ENCODE data around the gene MAPK1IP1L.
"Not testable (repeated sequence)": the region's sequence is repeated elsewhere in the genome, so short reads cannot be mapped to it uniquely, and the experiment has no call there.

Gene MAPK1IP1L

DNA sequence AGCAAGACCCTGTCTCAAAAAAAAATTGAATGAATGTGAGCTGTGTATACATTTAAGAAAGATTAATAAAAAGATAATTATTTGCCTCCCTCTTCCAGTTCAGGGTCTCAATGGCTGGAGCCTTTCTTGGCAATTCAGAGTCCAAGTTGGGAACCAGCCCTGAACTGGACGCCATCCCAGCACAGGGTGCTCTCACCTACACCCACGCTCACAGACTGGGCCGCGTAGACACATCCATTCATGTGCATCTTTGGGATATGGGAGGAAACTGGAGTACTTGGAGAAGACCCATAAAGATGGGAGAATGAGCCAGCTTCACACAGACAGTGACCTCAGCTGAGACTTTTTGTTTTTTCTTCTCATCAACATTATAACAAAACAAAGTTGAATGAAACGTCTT, 6.5 kb downstream of the MAPK1IP1L start:
- DNase-seq, result no peak

DNA sequence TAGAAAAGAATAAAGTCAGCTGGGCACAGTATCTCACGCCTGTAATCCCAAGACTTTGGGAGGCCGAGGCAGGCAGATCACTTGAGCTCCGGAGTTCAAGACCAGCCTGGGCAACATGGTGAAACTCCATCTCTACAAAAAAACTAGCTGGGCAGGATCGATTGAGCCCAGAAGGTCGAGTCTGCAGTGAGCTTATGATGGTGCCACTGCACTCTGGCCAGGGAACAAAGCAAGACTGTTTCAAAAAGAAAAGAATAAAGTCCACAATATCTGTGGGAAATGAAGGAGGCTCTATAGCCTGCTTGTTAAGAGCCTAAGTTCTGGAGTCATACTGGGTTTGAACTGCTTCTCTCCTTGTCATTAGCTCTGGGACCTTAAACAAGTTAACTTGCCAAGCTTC, 7.9 kb downstream of the MAPK1IP1L start:
- DNase-seq, result no peak

DNA sequence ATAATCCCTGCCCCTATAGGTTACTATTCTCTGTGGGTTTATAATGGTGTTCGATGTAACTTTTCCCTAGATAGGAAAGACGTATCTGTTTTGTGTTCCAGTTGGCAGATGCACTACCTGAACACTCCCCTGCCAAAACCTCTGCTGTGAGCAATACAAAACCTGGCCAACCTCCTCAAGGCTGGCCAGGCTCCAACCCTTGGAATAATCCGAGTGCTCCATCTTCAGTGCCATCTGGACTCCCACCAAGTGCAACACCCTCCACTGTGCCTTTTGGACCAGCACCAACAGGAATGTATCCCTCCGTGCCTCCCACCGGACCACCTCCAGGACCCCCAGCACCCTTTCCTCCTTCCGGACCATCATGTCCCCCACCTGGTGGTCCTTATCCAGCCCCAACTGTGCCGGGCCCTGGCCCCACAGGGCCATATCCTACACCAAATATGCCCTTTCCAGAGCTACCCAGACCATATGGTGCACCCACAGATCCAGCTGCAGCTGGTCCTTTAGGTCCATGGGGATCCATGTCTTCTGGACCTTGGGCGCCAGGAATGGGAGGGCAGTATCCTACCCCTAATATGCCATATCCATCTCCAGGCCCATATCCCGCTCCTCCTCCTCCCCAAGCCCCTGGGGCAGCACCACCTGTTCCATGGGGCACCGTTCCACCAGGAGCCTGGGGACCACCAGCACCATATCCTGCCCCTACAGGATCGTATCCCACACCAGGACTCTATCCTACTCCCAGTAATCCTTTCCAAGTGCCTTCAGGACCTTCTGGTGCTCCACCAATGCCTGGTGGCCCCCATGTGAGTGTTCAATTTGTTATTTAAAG, 11.3 kb downstream of the MAPK1IP1L start:
- no peak for DNase-seq

DNA sequence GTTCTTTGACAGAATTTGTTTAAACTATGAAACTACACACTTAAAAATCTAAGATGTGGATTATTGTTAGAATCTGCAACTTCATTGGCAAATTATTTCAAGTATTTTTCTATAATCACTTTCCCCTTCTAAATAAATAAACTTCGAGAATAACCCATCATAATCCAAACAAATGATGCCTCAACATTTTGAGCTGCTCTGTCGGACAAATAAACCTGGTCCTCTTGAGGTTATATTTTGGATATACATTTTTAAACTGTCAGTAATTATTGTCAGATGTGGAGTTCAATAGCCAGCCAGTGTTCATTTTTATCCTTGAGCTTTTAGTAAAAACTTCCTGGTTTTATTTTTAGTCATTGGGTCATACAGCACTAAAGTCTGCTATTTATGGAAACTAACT, 13.4 kb downstream of the MAPK1IP1L start:
- not testable (repeated sequence) for DNase-seq

DNA sequence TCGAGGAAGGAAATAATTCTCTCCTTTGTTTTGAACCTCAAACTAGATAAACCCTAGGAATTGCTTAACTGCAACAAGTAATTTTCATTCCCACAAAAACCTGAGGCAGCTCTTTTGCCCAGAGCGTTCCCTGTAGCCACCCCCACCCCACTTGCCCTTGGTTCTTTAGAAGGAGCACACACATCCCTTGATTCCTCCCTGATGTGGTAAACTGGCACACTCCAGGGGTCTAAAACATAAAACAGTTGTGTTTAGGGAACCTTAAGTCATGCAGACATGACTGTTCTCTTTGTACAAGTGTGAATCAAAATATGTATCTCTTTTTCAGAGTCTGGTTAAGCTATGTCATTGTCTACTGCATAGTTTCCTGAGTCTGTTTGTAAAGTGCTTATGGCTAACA, 14.0 kb downstream of the MAPK1IP1L start:
- DNase-seq, result no peak

DNA sequence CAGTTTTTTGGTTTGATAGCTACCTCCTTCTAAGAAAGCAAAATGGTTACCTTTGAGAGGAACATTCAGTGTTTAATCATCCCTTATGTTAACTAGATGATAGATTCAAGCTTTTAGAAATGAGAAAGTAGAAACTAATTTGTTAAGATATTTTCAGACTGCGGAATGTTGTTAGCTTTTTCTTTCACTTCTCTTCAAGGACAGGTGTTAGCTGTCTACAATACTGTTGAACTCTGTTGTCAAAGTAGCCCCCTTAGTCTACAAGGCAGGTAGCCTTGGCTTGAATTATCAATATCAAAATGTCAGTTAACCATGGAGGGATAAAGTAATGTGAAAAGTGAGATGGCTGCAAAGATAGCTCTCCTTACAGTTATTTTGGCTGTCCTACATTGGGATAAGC, 14.8 kb downstream of the MAPK1IP1L start:
- no peak for DNase-seq

DNA sequence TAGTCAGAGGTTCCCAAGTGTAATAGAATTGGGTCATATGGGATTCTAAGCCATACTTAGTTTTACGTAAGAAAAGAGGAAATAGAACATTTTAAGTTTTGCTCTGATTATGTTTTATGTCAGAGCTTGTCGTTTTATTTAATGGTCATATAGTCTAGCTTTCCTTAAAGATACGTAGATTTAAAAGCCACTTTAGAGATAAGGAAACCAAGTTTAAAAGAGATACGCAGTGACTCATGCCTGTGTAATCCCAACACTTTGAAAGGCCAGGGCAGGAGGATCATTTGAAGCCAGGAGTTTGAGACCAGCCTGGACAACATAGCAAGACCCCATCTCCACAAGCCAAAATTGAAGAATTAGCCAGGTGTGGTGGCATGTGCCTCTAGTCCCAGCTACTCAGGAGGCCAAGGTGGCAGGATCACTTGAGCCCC, 19.5 kb downstream of the MAPK1IP1L start:
- no peak for DNase-seq

DNA sequence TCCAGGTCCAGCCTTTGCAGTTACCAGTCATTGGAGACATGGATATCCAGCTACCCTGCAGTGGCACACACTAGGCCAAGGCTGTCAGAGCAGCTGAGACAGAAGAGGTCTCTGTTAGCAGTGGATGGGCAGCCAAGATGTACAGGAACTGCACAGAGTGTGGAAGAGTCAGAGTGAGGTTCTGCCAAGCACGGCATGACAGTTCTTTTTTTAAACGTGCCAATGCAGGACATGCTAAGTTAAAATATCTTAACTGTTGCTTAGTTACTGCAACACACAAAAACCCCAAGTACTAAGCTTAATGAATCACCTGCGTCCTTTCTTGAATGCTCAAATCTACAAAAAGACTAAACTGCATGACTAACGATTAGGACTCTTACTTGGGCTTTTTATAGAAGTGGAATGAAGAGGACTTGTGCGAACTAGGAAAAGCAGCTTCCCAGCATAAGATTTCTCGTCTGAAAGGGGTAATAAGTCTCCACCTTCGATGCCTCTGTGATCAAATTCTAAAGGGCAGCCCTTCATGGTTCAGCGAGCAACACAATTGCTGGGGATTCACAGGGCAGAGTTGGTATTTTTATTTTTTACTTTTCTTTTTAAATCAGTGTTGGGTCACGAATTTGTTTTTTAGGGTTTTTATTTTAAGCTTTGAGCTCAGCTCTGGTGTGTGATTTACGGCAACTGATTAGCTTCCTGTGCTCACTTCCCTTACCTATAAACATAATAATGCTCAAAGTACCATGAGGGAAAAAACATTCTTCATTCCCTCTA, 20.6 kb downstream of the MAPK1IP1L start:
- no peak for DNase-seq

DNA sequence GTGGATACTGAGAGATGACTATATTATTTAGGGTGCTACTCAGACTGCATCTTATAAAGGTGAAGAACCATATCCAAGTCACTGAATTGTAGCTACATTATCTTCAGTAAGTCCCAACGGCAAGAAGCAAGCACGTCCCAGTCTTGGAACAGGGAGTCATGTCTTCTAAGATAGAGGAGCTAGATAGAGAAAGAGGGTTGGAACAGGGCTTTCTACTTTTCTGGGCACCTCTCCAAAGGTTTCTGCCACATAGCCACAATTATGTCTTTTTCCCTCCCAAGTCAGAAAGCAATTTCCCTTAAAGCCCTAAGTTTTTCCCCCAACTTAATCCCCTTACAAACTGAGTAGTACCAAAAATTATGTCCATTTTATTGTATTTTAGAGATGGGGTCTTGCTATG, 22.4 kb downstream of the MAPK1IP1L start:
- no peak for DNase-seq

DNA sequence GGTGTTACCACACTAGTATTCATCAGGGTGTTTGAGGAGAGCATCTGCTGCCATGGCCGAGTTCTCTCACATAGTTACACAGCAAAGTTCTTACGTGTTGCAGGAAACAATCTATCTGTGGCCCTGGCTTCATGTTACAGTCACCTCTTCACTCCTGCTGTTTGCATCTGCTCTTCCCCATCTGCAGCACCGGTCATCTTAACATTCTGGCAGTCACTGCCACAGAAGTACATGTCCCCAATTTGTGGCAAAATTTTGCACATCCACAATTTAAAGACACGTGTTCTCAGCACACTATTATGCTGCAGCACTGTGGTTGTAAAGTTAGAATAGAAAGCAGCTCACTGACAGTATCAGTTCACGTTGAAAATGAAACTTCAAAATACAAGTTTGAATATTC, 23.2 kb downstream of the MAPK1IP1L start:
- no peak for DNase-seq

DNA sequence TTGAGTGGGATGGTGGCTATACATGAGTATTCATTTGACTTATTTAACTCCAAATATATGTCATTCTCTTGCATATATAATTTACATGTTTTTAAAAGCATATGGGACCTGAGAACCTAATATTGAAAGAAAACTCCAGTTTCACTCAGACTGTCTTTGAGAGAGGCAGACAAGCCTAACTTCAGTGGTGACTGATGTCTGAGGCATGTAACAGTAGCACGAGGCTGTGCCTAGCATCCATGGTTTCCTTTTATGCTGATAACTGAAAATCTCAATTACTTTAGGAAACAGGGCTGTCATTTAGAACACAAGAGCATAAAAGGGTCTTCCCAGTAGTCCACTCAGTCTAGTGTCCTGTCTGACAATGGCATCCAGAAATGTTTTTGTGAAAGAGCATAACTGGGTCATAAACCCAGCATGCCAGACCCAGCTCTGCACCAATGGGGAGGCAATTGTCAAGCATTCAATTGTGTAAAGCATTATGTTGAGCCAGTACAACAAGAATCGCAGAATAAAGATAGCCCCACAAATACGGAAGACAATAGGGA, 24.3 kb downstream of the MAPK1IP1L start:
- DNase-seq, result no peak

DNA sequence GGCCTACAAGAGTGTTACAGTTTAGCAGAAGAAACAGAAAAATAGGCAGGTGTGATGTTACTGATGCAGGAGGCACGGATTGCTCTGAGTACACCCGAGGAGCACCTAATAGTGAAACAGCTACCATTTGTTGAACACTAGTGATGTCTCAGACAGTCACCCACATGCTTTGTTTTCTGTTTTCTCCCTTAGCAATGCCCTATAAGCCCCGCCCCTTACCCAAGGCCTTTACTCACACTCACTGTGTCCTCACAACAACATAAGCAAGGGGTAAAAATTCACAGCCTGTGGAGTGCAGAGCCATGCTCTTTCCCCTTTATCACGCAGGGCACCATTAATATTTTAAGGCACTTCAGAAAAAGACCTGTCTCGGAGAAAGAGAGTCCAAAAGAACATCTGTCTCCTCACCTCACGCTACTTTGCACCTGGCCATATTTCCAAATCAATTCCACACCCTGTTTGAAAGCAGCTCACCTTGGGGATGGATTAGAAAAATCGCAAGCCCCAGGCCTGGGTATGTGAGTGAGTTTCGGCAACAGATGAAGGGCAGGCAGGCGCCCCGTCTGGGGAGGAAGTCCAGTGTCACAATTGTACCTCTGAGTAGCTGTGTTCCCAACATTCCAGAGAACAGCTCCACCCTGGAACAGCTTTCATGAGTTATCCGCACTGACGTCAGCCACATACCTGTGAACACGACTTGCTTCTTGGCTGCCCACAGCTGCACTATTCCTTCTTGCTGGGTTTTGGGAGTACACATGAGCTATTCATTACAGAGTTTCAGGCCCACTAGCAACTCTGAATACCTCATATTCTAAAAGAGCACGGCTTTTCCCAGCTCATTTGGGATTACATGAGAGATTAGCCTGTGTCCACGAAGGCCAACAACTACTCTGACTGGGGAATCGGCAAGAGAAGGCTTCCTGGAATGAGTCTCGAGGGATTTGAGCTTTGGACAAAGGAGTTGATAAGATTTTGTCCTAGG, 26.0 kb downstream of the MAPK1IP1L start:
- DNase-seq, result no peak

DNA sequence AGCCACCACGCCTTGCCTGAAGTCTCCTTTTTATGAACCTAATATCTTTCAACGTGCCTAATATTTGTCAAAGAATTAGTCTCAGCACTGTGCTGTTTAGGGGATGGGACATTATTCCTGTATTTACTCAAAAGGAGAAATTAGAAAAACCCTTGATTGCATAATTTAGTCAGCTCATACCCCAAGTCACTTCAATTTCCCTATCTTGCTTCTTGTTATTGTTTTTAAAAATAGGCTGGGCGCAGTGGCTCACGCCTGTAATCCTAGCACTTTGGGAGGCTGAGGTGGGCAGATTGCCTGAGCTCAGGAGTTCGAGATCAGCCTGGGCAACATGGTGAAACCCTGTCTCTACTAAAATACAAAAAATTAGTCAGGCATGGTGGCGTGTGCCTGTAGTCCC, 28.5 kb downstream of the MAPK1IP1L start:
- not testable (repeated sequence) for DNase-seq

DNA sequence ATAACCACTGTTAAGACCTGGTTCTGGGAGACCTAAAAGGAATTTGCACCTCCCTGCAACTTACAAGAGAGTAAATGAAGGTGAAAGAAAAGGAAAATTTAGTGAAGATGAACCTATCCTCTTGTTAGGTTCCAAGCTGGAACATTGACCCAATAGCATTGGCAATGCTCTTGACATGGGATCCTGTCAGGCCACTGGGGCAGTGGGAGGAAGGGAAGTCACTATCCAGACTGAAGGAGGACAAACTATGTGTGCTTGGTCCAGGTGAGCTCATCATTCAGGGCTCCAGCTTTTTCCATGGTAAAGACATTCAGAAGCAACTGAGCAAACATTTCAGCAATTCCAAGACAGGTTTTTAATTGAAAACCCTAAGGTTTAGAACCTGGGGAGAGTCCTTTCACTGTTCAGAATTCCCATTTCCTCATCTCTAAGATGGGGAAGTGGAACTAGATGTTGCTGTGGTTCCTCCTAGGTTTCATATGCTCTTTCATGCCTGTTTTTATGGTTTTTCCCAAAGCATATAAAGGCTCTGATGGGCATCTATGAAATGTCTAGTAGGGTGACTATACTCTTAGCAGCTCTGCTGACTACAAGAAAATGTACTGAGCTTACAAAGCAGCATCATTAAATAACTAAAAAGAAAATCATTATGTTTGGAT, 33.1 kb downstream of the MAPK1IP1L start:
- DNase-seq, result no peak

DNA sequence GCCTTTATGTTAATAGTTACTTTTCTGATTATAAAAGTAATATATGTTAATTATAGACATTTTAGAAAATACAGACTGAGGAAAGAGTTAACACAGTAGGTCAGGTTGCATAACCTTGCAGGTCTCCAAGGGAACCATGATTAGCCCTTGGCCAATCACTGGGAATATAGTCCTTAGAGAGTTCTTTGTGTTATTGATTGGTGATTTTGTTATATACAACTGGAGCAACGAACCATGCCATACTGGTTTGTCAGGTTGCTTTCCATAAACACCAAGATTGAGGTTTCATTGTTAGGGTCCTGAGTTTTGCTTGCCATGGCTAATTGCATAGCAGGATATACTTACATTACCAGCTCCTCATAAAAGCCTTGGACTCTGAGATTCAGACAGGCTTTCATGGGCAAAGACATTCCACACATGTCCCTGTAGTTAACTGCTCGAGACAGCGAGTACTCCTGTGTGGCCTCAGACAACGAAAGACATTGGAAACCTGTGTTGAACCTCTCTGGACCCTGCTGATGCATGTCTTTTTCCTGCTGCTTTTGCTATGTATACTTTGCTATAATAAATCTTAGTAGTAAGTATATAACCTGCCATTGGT, 33.7 kb downstream of the MAPK1IP1L start:
- no peak for DNase-seq

DNA sequence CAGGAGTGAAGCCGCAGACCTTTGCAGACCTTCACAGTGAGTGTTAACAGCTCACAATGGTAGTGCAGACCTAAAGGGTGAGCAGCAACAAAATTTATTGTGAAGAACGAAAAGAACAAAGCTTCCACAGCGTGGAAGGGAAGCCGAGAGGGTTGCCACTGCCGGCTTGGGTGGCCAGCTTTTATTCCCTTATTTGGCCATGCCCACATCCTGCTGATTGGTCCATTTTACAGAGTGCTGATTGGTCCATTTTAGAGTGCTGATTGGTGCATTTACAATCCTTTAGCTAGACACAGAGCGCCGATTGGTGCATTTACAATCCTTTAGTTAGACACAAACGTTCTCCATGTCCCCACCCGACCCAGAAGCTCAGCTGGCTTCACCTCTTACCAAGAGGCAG, 35.5 kb downstream of the MAPK1IP1L start:
- no peak for DNase-seq

DNA sequence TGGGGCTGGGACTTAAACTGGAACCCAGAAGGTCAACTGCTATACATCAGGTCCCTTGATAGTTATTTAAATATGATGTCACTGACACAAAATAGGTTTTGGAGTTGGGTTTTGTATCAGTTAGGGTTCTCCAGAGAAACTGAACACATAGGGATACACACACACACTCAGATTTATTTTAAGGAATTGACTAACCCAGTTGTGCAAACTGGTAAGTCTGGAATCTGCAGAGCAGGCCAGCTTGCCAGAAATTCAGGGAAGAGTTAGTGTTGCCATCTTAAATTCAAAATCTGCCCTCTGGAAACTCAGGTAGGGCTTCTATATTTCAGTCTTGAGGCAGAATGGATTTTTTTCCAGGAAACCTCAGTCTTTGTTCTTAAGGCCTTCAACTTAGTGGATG, 36.9 kb downstream of the MAPK1IP1L start:
- DNase-seq, result no peak

DNA sequence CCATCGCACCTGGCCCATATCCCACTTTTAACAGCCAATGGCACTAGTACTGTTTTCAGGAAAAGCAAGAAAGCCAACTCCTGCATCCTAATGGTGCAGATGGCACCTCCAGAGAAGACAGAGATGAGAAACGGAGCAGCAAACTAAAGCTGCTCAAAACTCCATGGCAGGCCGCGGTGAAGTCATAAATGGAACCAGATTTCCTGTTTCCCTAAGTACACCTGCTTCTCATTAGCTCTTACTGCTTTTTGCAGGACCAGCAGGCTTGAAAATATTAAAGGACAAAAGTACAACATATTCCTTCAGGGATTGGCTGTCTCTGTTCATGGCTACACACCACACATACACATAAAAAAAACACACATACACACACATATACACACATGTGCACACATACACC, 40.9 kb downstream of the MAPK1IP1L start:
- DNase-seq, result no peak

DNA sequence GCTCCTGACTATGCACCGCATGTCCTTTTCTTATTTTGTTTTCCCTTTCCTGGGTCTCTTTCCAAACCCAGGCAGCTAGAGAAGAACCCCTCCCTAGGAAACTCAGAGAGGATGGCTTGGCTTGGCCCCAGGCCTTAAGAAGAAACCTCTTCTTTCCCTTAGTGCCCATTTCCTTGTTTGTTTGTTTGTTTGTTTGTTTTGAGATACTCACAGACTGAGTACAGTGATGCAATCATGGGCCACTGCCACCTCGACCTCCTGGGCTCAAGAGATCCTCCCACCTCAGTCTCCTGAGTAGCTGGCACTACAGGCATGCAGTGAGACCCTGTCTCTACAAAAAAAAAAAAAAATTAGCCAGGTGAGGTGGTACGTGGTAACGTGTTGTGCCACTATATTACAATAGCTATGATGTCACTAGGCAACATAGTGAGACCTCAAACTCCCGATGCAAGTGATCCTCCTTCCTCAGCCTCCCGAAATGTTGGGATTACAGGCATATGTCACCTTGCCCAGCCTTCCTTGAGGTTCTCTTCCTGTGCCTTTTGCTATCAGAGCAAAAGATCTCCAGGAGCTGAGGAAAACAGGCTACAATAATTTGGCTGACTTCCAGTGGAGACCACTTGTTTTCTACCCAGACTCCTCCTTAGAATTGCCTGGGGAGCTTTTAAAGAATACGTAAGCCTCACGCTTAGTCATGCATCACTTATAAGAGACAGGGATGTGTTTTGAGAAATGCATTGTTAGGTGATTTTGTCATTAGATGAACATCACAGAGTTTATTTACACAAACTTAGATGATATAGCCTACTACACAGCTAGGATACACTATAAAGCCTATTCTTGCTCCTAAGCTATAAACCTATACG, 43.1 kb downstream of the MAPK1IP1L start:
- DNase-seq, result peak; percentile 69

DNA sequence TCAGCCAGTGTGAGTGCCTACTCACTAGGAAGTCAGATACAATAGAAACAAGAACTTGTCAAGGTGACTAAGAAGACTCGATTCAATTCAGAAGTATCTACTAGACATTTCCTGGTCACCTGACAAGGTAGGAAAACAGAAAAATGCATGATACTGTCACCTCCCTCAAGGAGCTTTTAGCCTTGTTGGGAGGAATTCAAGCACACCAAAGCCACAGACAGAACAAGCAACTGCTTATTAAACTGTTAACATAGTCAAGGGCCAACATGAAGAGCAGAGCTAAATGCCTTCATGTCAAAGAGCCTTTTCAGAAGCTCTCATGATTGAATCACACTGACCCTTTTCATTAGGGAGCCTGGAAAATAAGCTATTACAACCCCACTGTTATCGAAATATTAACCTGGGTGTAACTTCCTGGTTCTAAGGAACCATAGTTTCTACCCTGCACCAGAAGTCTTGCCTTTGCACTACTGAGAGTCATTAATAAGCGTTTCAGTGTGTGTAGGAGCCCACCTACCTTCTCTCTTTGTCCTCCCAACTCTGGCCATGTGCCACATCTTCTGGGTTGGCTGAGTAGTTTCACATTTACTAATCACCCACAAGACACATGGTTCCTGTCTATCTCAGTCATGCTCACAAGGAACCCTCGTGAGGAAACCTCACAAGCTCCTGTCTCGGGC, 46.6 kb downstream of the MAPK1IP1L start:
- DNase-seq, result no peak
